SHP77 treated with DMSO at 0.1 percent for 48 hours (cell line): ENCODE data around the gene SPRR5.

Experiments
- DNase-seq: peaks from one replicate; lab custom pipeline; 2025; lab: John Stamatoyannopoulos, UW

SPRR5 gene

GRCh38 chr1:152946248-152946647, 758 bp upstream of the SPRR5 start:
- DNase-seq = no peak

- no peak for DNase-seq
Observed at GRCh38 chr1:152951711-152952110, 4.7 kb downstream of the SPRR5 start.

GRCh38 chr1:152953761-152954160, 6.8 kb downstream of the SPRR5 start:
- no peak for DNase-seq

- no peak for DNase-seq
Observed at GRCh38 chr1:152954436-152954835, 7.4 kb downstream of the SPRR5 start.

GRCh38 chr1:152957561-152957960, 10.6 kb downstream of the SPRR5 start:
- DNase-seq = no peak

GRCh38 chr1:152959273-152959672, 12.3 kb downstream of the SPRR5 start:
- DNase-seq = no peak

GRCh38 chr1:152959801-152960451, 12.9 kb downstream of the SPRR5 start:
- DNase-seq = no peak

GRCh38 chr1:152960452-152961044, 13.5 kb downstream of the SPRR5 start:
- DNase-seq = no peak

- DNase-seq = no peak
Observed at GRCh38 chr1:152961226-152961891, 14.4 kb downstream of the SPRR5 start.

GRCh38 chr1:152962876-152963415, 15.9 kb downstream of the SPRR5 start:
- DNase-seq = no peak

GRCh38 chr1:152964536-152964935, 17.5 kb downstream of the SPRR5 start:
- no peak for DNase-seq

GRCh38 chr1:152965853-152966252, 18.8 kb downstream of the SPRR5 start:
- DNase-seq = no peak

GRCh38 chr1:152967201-152967600, 20.2 kb downstream of the SPRR5 start:
- DNase-seq = no peak

GRCh38 chr1:152968248-152968647, 21.2 kb downstream of the SPRR5 start:
- no peak for DNase-seq

- no peak for DNase-seq
Observed at GRCh38 chr1:152969036-152969435, 22.0 kb downstream of the SPRR5 start.

- DNase-seq = no peak
Observed at GRCh38 chr1:152970495-152970894, 23.5 kb downstream of the SPRR5 start, which contains the start of gene SPRR4. SPRR4 (plus strand) TSS chr1:152970648; CDS start chr1:152971891, 1,243 bp downstream.

- no peak for DNase-seq
Observed at GRCh38 chr1:152972196-152972886, 25.3 kb downstream of the SPRR5 start.

- no peak for DNase-seq
Observed at GRCh38 chr1:152976688-152977087, 29.7 kb downstream of the SPRR5 start.

GRCh38 chr1:152977614-152978013, 30.6 kb downstream of the SPRR5 start:
- no peak for DNase-seq

- DNase-seq = no peak
Observed at GRCh38 chr1:152980676-152981075, 33.7 kb downstream of the SPRR5 start.

- no peak for DNase-seq
Observed at GRCh38 chr1:152981146-152981871, 34.3 kb downstream of the SPRR5 start.

- no peak for DNase-seq
Observed at GRCh38 chr1:152982076-152982475, 35.1 kb downstream of the SPRR5 start.
